DMS53 treated with DMSO at 0.1 percent for 48 hours (cell line): Measurements from ENCODE around the gene PPP1R8.

Experiments used
- DNase-seq: peaks from one replicate; lab custom pipeline; 2025; ENCODE audit not compliant: unreplicated experiment; lab: John Stamatoyannopoulos, UW

The PPP1R8 gene

DNA sequence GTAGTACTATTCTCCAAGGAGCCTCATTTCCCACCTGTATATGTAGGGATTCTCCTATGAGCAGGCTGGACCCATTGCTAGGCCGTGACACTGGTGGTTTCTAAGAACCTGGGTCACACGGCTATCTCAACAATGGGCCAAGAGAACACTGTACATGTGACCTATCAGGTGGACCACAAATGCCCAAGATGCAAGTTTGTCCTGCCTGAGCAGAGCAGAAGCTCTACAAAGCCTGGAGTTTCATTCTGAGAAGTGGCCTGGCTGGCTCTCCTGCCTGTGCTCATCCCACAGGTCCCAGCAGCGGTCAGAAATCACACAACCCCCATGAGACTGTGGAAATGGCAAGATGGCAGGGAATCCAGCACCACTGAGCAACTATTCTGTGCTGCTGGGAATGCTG, 58.9 kb downstream of the PPP1R8 start:
- no peak for DNase-seq

DNA sequence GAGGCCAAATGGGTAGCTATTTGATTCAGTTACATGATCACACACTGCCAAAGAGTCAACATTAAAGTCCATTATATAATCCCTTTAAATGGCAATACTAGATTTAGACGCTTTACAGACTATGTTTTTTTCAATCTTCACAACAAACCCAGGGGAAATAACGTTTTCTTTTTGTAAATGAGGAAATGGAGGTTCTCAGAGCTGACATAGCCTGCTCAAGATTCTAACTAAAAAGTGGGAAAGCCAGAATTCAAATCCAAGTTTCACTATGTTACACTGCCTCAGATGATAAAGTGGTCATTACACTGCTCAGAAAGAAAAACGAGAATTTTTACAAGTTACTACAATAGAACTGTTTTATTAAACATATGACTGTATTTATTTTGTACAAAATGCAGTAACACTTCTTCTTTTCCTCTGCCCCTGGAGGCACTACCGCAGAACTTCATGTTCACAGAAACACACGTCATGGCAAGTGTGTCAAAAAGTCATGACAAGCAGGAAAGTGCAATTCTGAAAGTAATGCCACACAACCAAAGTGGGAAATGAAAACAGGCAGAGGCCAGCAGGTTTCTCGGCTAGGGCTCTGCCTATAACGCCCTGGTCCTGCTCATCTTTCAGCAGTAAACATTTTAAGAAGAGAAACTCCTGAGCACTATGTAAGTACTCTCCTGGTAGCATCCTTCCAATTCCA, 60.8 kb downstream of the PPP1R8 start:
- DNase-seq = no peak

DNA sequence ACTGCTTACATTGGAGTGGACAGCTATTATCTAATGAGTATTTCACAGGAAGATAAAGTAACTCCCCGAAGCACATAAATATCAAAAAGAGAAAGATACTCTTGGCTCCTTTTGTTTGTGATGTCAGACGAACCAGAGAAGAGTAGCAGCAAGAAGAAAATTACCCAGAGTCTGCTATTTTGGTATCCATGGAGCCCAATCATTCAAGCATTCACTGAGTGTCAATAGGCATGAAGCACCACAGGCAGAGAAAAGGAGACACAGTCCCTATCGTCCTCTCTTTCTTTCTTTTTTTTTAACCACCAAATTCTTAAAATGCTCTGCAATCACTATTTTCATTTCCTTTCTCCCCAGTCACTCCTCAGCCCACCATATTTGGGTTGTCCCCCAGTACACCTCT, 63.9 kb downstream of the PPP1R8 start:
- DNase-seq = no peak
